Measurements from ENCODE around the gene DLGAP4. TPM values are rescaled to one million over a fixed set of nuclear protein-coding genes. Genes with fewer than 3 reads are reported as not detected.

Gene DLGAP4
- total and polyA plus RNA-seq, 2 of the 13 experiments (the other 11 are each of a cell fraction or from before 2014, with no cell fraction given): 15.2 to 26.7 TPM

- TF ChIP-seq SIN3B (IDR thresholded peaks at IDR 0.05; ENCODE audit: low read length) (no peak), MLLT10 (CRISPR knock-in tag; IDR thresholded peaks at IDR 0.05) (no peak), ZKSCAN8 (CRISPR knock-in tag; IDR thresholded peaks at IDR 0.05; ENCODE audit: borderline replicate concordance) (peak; percentile 79), CHD2 (IDR thresholded peaks at IDR 0.05; ENCODE audit: low read depth, low read length) (no peak), FOXJ3 (CRISPR knock-in tag; IDR thresholded peaks at IDR 0.05; ENCODE audit: borderline replicate concordance) (no peak), ZC3H4 (CRISPR knock-in tag; IDR thresholded peaks at IDR 0.05; ENCODE audit: borderline replicate concordance) (no peak), ZNF138 (CRISPR knock-in tag; IDR thresholded peaks at IDR 0.05; ENCODE audit: low read depth) (peak; percentile 72; the same call in 1 of the 2 replicates), BRD4 (CRISPR knock-in tag; IDR thresholded peaks at IDR 0.05) (no peak), MAZ (IDR thresholded peaks at IDR 0.05; ENCODE audit: borderline replicate concordance, low read depth, low read length) (no peak), MAZ (CRISPR knock-in tag; IDR thresholded peaks at IDR 0.05; ENCODE audit: low read depth) (peak; percentile 54; the same call in 1 of the 2 replicates), ZNF784 (CRISPR knock-in tag; IDR thresholded peaks at IDR 0.05; ENCODE audit: borderline replicate concordance) (peak; percentile 72; the same call in 1 of the 2 replicates), ZNF335 (CRISPR knock-in tag; IDR thresholded peaks at IDR 0.05) (peak; percentile 82; the same call in 1 of the 2 replicates), KMT2B (CRISPR knock-in tag; IDR thresholded peaks at IDR 0.05) (peak; percentile 82), MXD3 (CRISPR knock-in tag; IDR thresholded peaks at IDR 0.05) (peak; percentile 88; the same call in 1 of the 2 replicates), ZNF343 (CRISPR knock-in tag; IDR thresholded peaks at IDR 0.05) (peak; percentile 29; the same call in 1 of the 2 replicates), PTBP1 (IDR thresholded peaks at IDR 0.05; ENCODE audit: low read depth, low read length, poor library complexity, severe bottlenecking) (no peak), ZFP36 (IDR thresholded peaks at IDR 0.05; ENCODE audit: borderline replicate concordance, low read depth, low read length, partially characterized antibody) (no peak), ZNF562 (CRISPR knock-in tag; IDR thresholded peaks at IDR 0.05; ENCODE audit: borderline replicate concordance) (no peak), ZNF142 (CRISPR knock-in tag; IDR thresholded peaks at IDR 0.05) (peak; percentile 69; the same call in 1 of the 2 replicates), NKX3-1 (CRISPR knock-in tag; IDR thresholded peaks at IDR 0.05) (peak; percentile 97), TCF7 (IDR thresholded peaks at IDR 0.05; ENCODE audit: low read depth) (no peak), SKI (IDR thresholded peaks at IDR 0.05; ENCODE audit: partially characterized antibody) (no peak), DNMT1 (CRISPR knock-in tag; IDR thresholded peaks at IDR 0.05) (no peak), HOXD1 (CRISPR knock-in tag; IDR thresholded peaks at IDR 0.05) (peak; percentile 56; the same call in 1 of the 2 replicates), ZNF552 (CRISPR knock-in tag; IDR thresholded peaks at IDR 0.05; ENCODE audit: borderline replicate concordance) (no peak), NCOA1 (CRISPR knock-in tag; IDR thresholded peaks at IDR 0.05) (no peak)
Measured at GRCh38 chr20:36344517-36345132, 38.5 kb downstream of the DLGAP4 start (continued).

Data from HepG2 (cell line).